ENCODE measurements around the gene HELZ. TPM values are rescaled to one million over a fixed set of nuclear protein-coding genes. Genes with fewer than 3 reads are reported as not detected.

HELZ gene
- total and polyA plus RNA-seq, 2 donors from 2014 or later = 2.8 to 58.8 TPM

DNA sequence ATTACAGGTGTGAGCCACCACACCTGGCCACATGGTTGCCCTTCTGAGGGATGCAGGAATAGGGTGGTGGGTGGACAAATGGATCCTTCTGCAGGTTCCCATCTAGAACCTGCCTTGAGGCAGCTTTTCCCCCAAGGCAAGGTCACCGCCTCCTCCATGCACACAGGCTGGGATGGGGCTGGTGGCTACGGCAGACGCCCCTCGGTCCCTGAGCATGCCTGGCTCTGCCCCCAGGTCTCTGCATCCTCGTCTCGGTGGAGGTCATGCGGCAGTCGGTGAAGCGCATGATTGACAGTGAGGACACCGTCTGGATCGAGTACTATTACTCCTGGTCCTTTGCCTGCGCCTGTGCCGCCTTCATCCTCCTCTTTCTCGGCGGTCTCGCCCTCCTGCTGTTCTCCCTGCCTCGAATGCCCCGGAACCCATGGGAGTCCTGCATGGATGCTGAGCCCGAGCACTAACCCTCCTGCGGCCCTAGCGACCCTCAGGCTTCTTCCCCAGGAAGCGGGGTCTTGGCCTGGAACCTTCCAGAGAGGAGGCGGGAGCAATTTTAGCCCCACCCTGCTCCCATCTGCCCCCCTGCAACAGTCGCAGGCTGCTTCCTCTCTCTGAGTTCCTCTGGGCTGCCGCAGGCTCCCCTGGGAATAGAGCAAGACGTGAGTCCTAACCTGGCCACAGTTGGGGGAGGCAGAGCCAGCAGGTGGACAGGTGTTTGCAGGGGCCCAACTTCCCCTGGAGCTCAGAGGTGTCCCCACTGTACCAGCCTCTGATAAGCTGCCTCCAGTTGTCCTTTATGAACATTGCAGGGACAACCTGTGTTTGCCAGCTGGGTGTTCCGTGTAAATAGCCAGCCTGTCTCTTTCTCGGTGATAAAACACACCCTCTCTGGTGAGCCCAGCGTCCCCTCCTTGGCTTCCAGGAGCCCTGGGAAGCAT, 188.9 kb downstream of the HELZ start:
- Histone ChIP-seq H3K9me3 (ENCODE audit: control insufficient read depth in 2 of 3, insufficient read depth in 1 of 3, low read length in 3 of 3) (peaks cover 0 to 3% (median 0%) of the 10 kb centered on the region in 3 donors), H3K9ac (ENCODE audit: low read length in 3 of 3) (no peak overlapping the region), H3K27ac (ENCODE audit: low read depth in 2 of 2, low read length in 2 of 2) (no peak overlapping the region), H3K4me3 (ENCODE audit: low read length in 3 of 3) (no peak overlapping the region), H3K4me1 (ENCODE audit: control insufficient read depth in 2 of 3, insufficient read depth in 2 of 3, low read depth in 1 of 3, low read length in 3 of 3) (no peaks in the 10 kb centered on the region), H3K36me3 (ENCODE audit: control insufficient read depth in 2 of 3, insufficient read depth in 3 of 3, low read length in 3 of 3) (no peaks in the 10 kb centered on the region), H3K27me3 (ENCODE audit: control insufficient read depth, insufficient read depth, low read length) (no peaks in the 10 kb centered on the region)
- intact Hi-C loops (cut with DNase I) = no loop called here
- TF ChIP-seq, protein P1, sequence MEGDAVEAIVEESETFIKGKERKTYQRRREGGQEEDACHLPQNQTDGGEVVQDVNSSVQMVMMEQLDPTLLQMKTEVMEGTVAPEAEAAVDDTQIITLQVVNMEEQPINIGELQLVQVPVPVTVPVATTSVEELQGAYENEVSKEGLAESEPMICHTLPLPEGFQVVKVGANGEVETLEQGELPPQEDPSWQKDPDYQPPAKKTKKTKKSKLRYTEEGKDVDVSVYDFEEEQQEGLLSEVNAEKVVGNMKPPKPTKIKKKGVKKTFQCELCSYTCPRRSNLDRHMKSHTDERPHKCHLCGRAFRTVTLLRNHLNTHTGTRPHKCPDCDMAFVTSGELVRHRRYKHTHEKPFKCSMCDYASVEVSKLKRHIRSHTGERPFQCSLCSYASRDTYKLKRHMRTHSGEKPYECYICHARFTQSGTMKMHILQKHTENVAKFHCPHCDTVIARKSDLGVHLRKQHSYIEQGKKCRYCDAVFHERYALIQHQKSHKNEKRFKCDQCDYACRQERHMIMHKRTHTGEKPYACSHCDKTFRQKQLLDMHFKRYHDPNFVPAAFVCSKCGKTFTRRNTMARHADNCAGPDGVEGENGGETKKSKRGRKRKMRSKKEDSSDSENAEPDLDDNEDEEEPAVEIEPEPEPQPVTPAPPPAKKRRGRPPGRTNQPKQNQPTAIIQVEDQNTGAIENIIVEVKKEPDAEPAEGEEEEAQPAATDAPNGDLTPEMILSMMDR (IDR thresholded peaks at IDR 0.05; ENCODE audit: borderline replicate concordance, extremely low read depth, insufficient read depth) = no peak
- no peak for DNase-seq
- FAIRE-seq = no peak

- peaks cover 0 to 3% (median 0%) of the 10 kb centered on the region in 3 donors for H3K9me3 ChIP-seq (ENCODE audit: control insufficient read depth in 2 of 3, insufficient read depth in 1 of 3, low read length in 3 of 3)
- TF ChIP-seq, protein P1 (IDR thresholded peaks at IDR 0.05; ENCODE audit: borderline replicate concordance, extremely low read depth, insufficient read depth) = no peak
- no peak overlapping the region for H3K27ac ChIP-seq (ENCODE audit: low read depth in 2 of 2, low read length in 2 of 2)
- no peak overlapping the region for H3K4me3 ChIP-seq (ENCODE audit: low read length in 3 of 3)
- FAIRE-seq (no peak), DNase-seq (peak in 1 of 5 donors; percentile 13)
- H3K9ac ChIP-seq (ENCODE audit: low read length in 3 of 3) = no peak overlapping the region
- intact Hi-C loops (cut with DNase I) = no loop called here
- H3K4me1 ChIP-seq (ENCODE audit: control insufficient read depth in 2 of 3, insufficient read depth in 2 of 3, low read depth in 1 of 3, low read length in 3 of 3) = no peaks in the 10 kb centered on the region
- H3K27me3 ChIP-seq (ENCODE audit: control insufficient read depth, insufficient read depth, low read length) = no peaks in the 10 kb centered on the region
- no peaks in the 10 kb centered on the region for H3K36me3 ChIP-seq (ENCODE audit: control insufficient read depth in 2 of 3, insufficient read depth in 3 of 3, low read length in 3 of 3)
Measured at GRCh38 chr17:67055041-67055443, 190.0 kb downstream of the HELZ start.

DNA sequence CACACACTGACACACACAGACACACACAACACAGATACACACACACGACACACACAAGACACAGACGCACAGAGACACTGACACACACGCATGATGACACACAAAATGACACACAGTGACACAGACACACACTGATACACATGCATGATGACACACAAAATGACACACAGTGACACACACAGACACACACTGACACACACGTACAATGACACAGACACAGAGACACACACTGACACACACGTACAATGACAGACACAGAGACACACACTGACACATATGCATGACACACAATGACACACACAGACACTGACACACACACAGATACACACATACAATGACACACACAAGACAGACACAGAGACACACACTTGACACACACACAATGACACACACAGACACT, 190.4 kb downstream of the HELZ start:
- Histone ChIP-seq H3K27me3 (ENCODE audit: control insufficient read depth, insufficient read depth, low read length) (no peaks in the 10 kb centered on the region), H3K36me3 (ENCODE audit: control insufficient read depth in 2 of 3, insufficient read depth in 3 of 3, low read length in 3 of 3) (no peaks in the 10 kb centered on the region), H3K9me3 (ENCODE audit: control insufficient read depth in 2 of 3, insufficient read depth in 1 of 3, low read length in 3 of 3) (peaks cover 0 to 3% (median 0%) of the 10 kb centered on the region in 3 donors), H3K27ac (ENCODE audit: low read depth in 2 of 2, low read length in 2 of 2) (no peak overlapping the region), H3K4me1 (ENCODE audit: control insufficient read depth in 2 of 3, insufficient read depth in 2 of 3, low read depth in 1 of 3, low read length in 3 of 3) (no peaks in the 10 kb centered on the region), H3K9ac (ENCODE audit: low read length in 3 of 3) (no peak overlapping the region), H3K4me3 (ENCODE audit: low read length in 3 of 3) (no peak overlapping the region)
- intact Hi-C loops (cut with DNase I) = no loop called here
- FAIRE-seq = no peak
- TF ChIP-seq, protein P1 (IDR thresholded peaks at IDR 0.05; ENCODE audit: borderline replicate concordance, extremely low read depth, insufficient read depth) = no peak
- DNase-seq = no peak

Measured in kidney (tissue), 14 donors.